Activated naive CD4-positive, alpha-beta T cell treated with anti-CD3 and anti-CD28 coated beads, Interleukin-2, amount 10 ng/mL, durations not matched to agents 7 days and 5 days (primary cell): ENCODE results near the gene CCPG1.
A peak's percentile ranks its signal among the peaks of the same experiment; 100 is the strongest.

Source experiments
- CTCF ChIA-PET: fragments of 350-600 bp; sonication (Branson Sonifier 250); formaldehyde crosslinking; loops from one replicate; lab custom pipeline; 2021; ENCODE audit warnings: antibody characterized with exemption; lab: Charles Lee
- DNase-seq: peaks from one replicate; pipeline ENCODE4 v3.0.0-alpha.2; 2020
- H3K27ac Mint-ChIP-seq: one replicate; pipeline ENCODE4 v1.8.0; 2021; ENCODE audit warnings: mild to moderate bottlenecking, moderate library complexity, mixed read lengths
- H3K27me3 Mint-ChIP-seq: one replicate; pipeline ENCODE4 v1.8.0; 2021; ENCODE audit warnings: mild to moderate bottlenecking, mixed read lengths
- H3K36me3 Mint-ChIP-seq: one replicate; pipeline ENCODE4 v1.8.0; 2021; ENCODE audit warnings: mixed read lengths
- H3K4me1 Mint-ChIP-seq: one replicate; pipeline ENCODE4 v1.8.0; 2021; ENCODE audit warnings: mixed read lengths
- H3K4me3 Mint-ChIP-seq: one replicate; pipeline ENCODE4 v1.8.0; 2021; ENCODE audit warnings: mild to moderate bottlenecking, moderate library complexity, mixed read lengths
- H3K9me3 Mint-ChIP-seq: one replicate; pipeline ENCODE4 v1.8.0; 2021; ENCODE audit warnings: mixed read lengths

The CCPG1 gene

GRCh38 chr15:55361048-55361447 lies 47.1 kb downstream of the CCPG1 start:
- H3K27me3 Mint-ChIP-seq = no peaks in the 10 kb centered on the region
- H3K4me3 Mint-ChIP-seq = no peak overlapping the region
- CTCF ChIA-PET = no interaction called here
- H3K36me3 Mint-ChIP-seq = peaks cover 15% of the 10 kb centered on the region
- H3K27ac Mint-ChIP-seq = no peak overlapping the region
- no peak for DNase-seq
- no peaks in the 10 kb centered on the region for H3K9me3 Mint-ChIP-seq
- no peaks in the 10 kb centered on the region for H3K4me1 Mint-ChIP-seq

- Mint-ChIP-seq H3K27me3 (no peaks in the 10 kb centered on the region), H3K9me3 (no peaks in the 10 kb centered on the region), H3K4me1 (no peaks in the 10 kb centered on the region), H3K36me3 (peaks cover 20% of the 10 kb centered on the region), H3K4me3 (no peak overlapping the region), H3K27ac (no peak overlapping the region)
- CTCF ChIA-PET = no interaction called here
- DNase-seq = no peak
These were observed 47.9 kb downstream of the CCPG1 start for GRCh38 chr15:55360256-55360655.

- Mint-ChIP-seq H3K27ac (no peak overlapping the region), H3K4me3 (no peak overlapping the region), H3K36me3 (peaks cover 30% of the 10 kb centered on the region), H3K27me3 (no peaks in the 10 kb centered on the region), H3K9me3 (no peaks in the 10 kb centered on the region), H3K4me1 (no peaks in the 10 kb centered on the region)
- no peak for DNase-seq
- CTCF ChIA-PET = no interaction called here
These were observed 49.7 kb downstream of the CCPG1 start for GRCh38 chr15:55358471-55358870.

GRCh38 chr15:55357774-55358173 lies 50.4 kb downstream of the CCPG1 start:
- Mint-ChIP-seq H3K36me3 (peaks cover 30% of the 10 kb centered on the region), H3K27me3 (no peaks in the 10 kb centered on the region)
- CTCF ChIA-PET = no interaction called here

GRCh38 chr15:55356985-55357585 lies 51.1 kb downstream of the CCPG1 start:
- no peak for DNase-seq
- Mint-ChIP-seq H3K9me3 (no peaks in the 10 kb centered on the region), H3K27me3 (no peaks in the 10 kb centered on the region), H3K36me3 (peaks cover 32% of the 10 kb centered on the region), H3K4me1 (no peaks in the 10 kb centered on the region), H3K27ac (no peak overlapping the region), H3K4me3 (no peak overlapping the region)
- CTCF ChIA-PET = no interaction called here

More at GRCh38 chr15:55357774-55358173, 50.4 kb downstream of the CCPG1 start:
- Mint-ChIP-seq H3K9me3 (no peaks in the 10 kb centered on the region), H3K4me3 (no peak overlapping the region), H3K4me1 (no peaks in the 10 kb centered on the region), H3K27ac (no peak overlapping the region)
- DNase-seq = no peak

- Mint-ChIP-seq H3K27me3 (no peaks in the 10 kb centered on the region), H3K36me3 (peaks cover 44% of the 10 kb centered on the region), H3K27ac (no peak overlapping the region), H3K4me1 (no peaks in the 10 kb centered on the region), H3K4me3 (no peak overlapping the region), H3K9me3 (no peaks in the 10 kb centered on the region)
- CTCF ChIA-PET = no interaction called here
- DNase-seq = no peak
These were observed 55.1 kb downstream of the CCPG1 start for GRCh38 chr15:55353025-55353424.

- H3K27me3 Mint-ChIP-seq = no peaks in the 10 kb centered on the region
- H3K36me3 Mint-ChIP-seq = peaks cover 35% of the 10 kb centered on the region
- no peaks in the 10 kb centered on the region for H3K9me3 Mint-ChIP-seq
- H3K4me3 Mint-ChIP-seq = no peak overlapping the region
- CTCF ChIA-PET = no interaction called here
- H3K4me1 Mint-ChIP-seq = no peaks in the 10 kb centered on the region
- no peak for DNase-seq
- no peak overlapping the region for H3K27ac Mint-ChIP-seq
These were observed 58.9 kb downstream of the CCPG1 start for GRCh38 chr15:55349282-55349681.

GRCh38 chr15:55348281-55348778 lies 59.8 kb downstream of the CCPG1 start:
- peak overlapping the region; percentile 65 for H3K27ac Mint-ChIP-seq
- no peak overlapping the region for H3K4me3 Mint-ChIP-seq
- H3K27me3 Mint-ChIP-seq = no peaks in the 10 kb centered on the region
- H3K36me3 Mint-ChIP-seq = peaks cover 43% of the 10 kb centered on the region
- no peaks in the 10 kb centered on the region for H3K4me1 Mint-ChIP-seq
- CTCF ChIA-PET = no interaction called here
- H3K9me3 Mint-ChIP-seq = no peaks in the 10 kb centered on the region
- DNase-seq = no peak

- Mint-ChIP-seq H3K4me1 (no peaks in the 10 kb centered on the region), H3K9me3 (no peaks in the 10 kb centered on the region), H3K36me3 (peaks cover 39% of the 10 kb centered on the region), H3K27me3 (no peaks in the 10 kb centered on the region), H3K4me3 (no peak overlapping the region), H3K27ac (peak overlapping the region; percentile 40)
- no peak for DNase-seq
- CTCF ChIA-PET = no interaction called here
These were observed 64.0 kb downstream of the CCPG1 start for GRCh38 chr15:55344206-55344605.

- H3K36me3 Mint-ChIP-seq = peaks cover 37% of the 10 kb centered on the region
- no peaks in the 10 kb centered on the region for H3K9me3 Mint-ChIP-seq
- CTCF ChIA-PET = no interaction called here
- H3K4me1 Mint-ChIP-seq = no peaks in the 10 kb centered on the region
- H3K4me3 Mint-ChIP-seq = no peak overlapping the region
- no peaks in the 10 kb centered on the region for H3K27me3 Mint-ChIP-seq
- H3K27ac Mint-ChIP-seq = no peak overlapping the region
- DNase-seq = no peak
These were observed 65.0 kb downstream of the CCPG1 start for GRCh38 chr15:55343168-55343567.

GRCh38 chr15:55337160-55337559 lies 71.0 kb downstream of the CCPG1 start:
- H3K9me3 Mint-ChIP-seq = no peaks in the 10 kb centered on the region
- H3K36me3 Mint-ChIP-seq = peaks cover 33% of the 10 kb centered on the region
- no peak for DNase-seq
- no peak overlapping the region for H3K4me3 Mint-ChIP-seq
- no peaks in the 10 kb centered on the region for H3K4me1 Mint-ChIP-seq
- no peaks in the 10 kb centered on the region for H3K27me3 Mint-ChIP-seq
- CTCF ChIA-PET = interaction anchor here (0.6 kb wide), 1 partner anchor 52 kb away, joined by 3 read pairs; no protein-coding TSS in a partner anchor
- no peak overlapping the region for H3K27ac Mint-ChIP-seq

GRCh38 chr15:55334997-55335396 lies 73.2 kb downstream of the CCPG1 start:
- no peaks in the 10 kb centered on the region for H3K9me3 Mint-ChIP-seq
- H3K4me3 Mint-ChIP-seq = no peak overlapping the region
- CTCF ChIA-PET = no interaction called here
- H3K27ac Mint-ChIP-seq = no peak overlapping the region
- H3K4me1 Mint-ChIP-seq = no peaks in the 10 kb centered on the region
- peaks cover 42% of the 10 kb centered on the region for H3K36me3 Mint-ChIP-seq
- no peak for DNase-seq
- H3K27me3 Mint-ChIP-seq = no peaks in the 10 kb centered on the region

- no peaks in the 10 kb centered on the region for H3K9me3 Mint-ChIP-seq
- H3K4me1 Mint-ChIP-seq = no peaks in the 10 kb centered on the region
- H3K36me3 Mint-ChIP-seq = peaks cover 41% of the 10 kb centered on the region
- CTCF ChIA-PET = no interaction called here
- no peak for DNase-seq
- H3K4me3 Mint-ChIP-seq = no peak overlapping the region
- H3K27me3 Mint-ChIP-seq = no peaks in the 10 kb centered on the region
- H3K27ac Mint-ChIP-seq = no peak overlapping the region
These were observed 73.8 kb downstream of the CCPG1 start for GRCh38 chr15:55334371-55334770.

- H3K27me3 Mint-ChIP-seq = no peaks in the 10 kb centered on the region
- H3K4me3 Mint-ChIP-seq = no peak overlapping the region
- H3K9me3 Mint-ChIP-seq = no peaks in the 10 kb centered on the region
- peaks cover 4% of the 10 kb centered on the region for H3K4me1 Mint-ChIP-seq
- no peak for DNase-seq
- peaks cover 36% of the 10 kb centered on the region for H3K36me3 Mint-ChIP-seq
- CTCF ChIA-PET = no interaction called here
- no peak overlapping the region for H3K27ac Mint-ChIP-seq
These were observed 80.8 kb downstream of the CCPG1 start for GRCh38 chr15:55327387-55327786.

GRCh38 chr15:55322467-55322866 lies 85.7 kb downstream of the CCPG1 start:
- peaks cover 33% of the 10 kb centered on the region for H3K36me3 Mint-ChIP-seq
- no peak overlapping the region for H3K4me3 Mint-ChIP-seq
- no peaks in the 10 kb centered on the region for H3K9me3 Mint-ChIP-seq
- no peak overlapping the region for H3K27ac Mint-ChIP-seq
- H3K27me3 Mint-ChIP-seq = no peaks in the 10 kb centered on the region
- DNase-seq = no peak
- CTCF ChIA-PET = interaction anchor here (1.5 kb wide), 1 partner anchor 31 kb away, joined by 3 read pairs; no protein-coding TSS in a partner anchor
- H3K4me1 Mint-ChIP-seq = peaks cover 31% of the 10 kb centered on the region
